Anterior cingulate cortex (tissue), 58 donors: Measurements from ENCODE around the gene SRD5A1.
A peak's percentile ranks its signal among the peaks of the same experiment; 100 is the strongest.

Source experiments
- DNase-seq, 58 donors: peaks; one replicate each; lab custom pipeline; 2025; lab: John Stamatoyannopoulos, UW

The SRD5A1 gene

GRCh38 chr5:6632888-6633468, at the start of gene SRD5A1, which contains the start of gene NSUN2:
Gene SRD5A1, plus strand, starts transcription at chr5:6633440. Its CDS starts 137 bp downstream, at chr5:6633577.
Gene NSUN2, minus strand, starts transcription at chr5:6633044. Its CDS starts 65 bp downstream, at chr5:6632979.
- DNase-seq = peak; percentile 48 to 99 (median 92)

GRCh38 chr5:6584101-6584645, 49.1 kb upstream of the SRD5A1 start:
- no peak for DNase-seq

- DNase-seq = no peak
Observed at GRCh38 chr5:6584727-6585126, 48.5 kb upstream of the SRD5A1 start.

DNA sequence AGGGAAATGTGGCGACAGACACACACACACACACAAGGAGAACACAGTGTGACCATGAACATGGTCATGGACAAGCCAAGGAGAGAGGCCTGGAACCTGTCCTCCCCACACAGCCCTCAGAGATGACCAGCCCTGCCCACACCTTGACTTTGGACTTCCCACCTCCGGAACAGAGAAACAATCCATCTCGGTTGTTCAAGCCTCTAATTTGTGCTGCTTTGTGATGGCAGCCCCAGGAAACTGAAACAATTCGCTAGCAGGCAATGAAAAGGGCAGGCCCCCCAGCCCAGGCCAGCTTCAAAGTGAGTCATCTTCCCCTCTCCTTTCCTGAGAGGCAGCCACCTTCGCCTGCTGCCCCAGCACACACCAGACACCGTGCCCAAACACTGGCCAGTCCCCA, 48.1 kb upstream of the SRD5A1 start:
- no peak for DNase-seq

GRCh38 chr5:6585939-6586646, 47.1 kb upstream of the SRD5A1 start:
- DNase-seq = no peak

DNA sequence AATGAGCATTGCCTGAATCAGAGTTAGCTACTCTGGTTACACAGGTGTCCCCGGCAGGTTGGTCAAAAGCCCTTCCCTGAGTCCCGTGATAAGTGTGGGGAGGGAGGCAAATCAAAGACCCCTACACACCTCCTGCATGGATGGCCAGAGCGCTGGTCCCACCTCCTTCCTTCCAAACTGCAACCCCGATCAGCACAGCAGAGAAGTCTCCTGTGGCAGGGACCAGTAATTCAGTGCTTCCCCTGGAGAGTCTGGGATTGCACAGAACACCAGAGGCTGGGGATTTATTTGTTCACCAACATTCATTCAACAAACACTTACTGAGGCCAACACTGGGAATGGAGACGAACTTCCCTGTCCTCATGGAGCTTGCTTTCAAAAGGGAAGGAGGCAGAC, 46.6 kb upstream of the SRD5A1 start:
- DNase-seq = no peak

GRCh38 chr5:6587171-6587570, 46.1 kb upstream of the SRD5A1 start:
- DNase-seq = no peak

- no peak for DNase-seq
Observed at GRCh38 chr5:6590581-6590980, 42.7 kb upstream of the SRD5A1 start.

- no peak for DNase-seq
Observed at GRCh38 chr5:6591671-6592288, 41.5 kb upstream of the SRD5A1 start.

DNA sequence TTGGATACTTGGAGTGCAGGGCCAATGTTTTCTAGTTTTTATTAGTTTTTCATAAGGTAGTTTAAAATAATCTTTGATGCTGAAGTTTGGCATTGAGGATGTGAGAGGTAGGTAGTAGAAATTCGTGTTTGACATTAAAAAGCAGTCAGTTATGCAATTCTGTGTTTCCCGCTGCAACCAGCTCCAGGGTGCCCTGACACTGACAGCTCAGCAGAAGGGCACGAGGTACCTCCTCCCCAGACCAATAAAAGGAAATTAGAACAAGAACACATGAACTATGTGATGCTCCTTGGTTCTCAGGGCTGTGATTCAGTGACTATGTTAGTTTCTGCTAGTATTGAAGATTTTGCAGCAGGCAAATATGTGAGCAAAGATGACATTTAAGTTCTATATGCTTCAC, 40.6 kb upstream of the SRD5A1 start:
- no peak for DNase-seq

DNA sequence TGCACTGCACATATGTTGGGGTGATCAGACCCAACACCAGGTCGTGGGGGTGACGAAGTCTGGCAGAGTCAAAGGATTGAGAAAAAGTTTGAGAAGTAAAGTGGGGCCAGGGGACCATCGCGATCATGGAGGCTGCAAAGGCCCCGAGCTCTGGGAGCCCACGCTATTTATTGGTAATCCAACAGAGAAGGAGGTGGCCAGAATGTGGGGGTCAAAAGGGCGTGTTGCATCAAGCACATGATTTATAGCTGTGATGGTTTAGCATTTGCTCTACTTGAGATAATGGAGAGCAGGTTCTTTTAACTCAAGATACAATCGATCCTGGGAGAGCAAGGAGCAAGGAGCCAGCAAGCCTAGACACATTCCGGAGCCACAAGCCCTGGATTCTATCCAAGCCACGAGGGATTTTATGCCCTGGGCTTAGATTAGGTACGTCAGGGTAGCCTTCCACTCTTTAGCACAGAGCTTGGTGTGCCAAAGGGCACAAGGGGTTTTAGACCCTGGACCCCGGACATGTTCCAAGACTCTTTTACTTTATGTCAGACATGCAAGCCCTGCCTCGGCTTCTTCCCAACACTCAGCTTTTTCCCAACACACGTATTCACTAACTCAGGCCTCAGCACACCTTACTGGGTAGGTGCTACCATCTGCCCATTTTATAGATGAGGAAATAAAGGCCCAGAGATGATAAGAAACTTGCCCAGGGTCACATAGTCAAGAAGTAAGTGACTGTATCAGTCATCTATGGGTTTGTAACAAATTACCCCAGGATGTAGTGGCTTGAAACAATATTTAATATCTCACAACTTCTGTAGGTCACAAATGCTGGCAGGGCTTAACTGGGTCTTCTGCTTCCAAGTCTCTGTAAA, 39.9 kb upstream of the SRD5A1 start:
- no peak for DNase-seq

GRCh38 chr5:6594066-6594465, 39.2 kb upstream of the SRD5A1 start:
- no peak for DNase-seq

DNA sequence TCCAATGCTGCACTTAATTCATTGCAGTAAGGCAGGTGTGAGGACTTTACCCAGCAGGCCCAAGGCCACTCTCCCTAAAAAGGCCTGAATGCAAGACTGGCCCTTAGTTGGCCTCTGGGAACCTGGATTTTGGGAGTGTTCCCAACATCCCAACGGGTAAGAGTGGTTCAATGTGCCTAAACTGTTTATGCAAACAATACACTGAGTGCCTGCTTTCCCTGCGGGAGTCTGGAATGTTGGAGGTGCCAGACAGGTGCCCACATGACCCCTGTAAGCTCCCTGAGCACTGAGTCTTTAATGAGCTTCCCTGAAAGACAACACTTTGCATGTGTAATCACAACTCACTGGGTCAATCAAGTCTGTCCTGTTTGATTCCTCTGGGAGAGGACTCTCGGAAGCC, 37.8 kb upstream of the SRD5A1 start:
- DNase-seq = no peak

DNA sequence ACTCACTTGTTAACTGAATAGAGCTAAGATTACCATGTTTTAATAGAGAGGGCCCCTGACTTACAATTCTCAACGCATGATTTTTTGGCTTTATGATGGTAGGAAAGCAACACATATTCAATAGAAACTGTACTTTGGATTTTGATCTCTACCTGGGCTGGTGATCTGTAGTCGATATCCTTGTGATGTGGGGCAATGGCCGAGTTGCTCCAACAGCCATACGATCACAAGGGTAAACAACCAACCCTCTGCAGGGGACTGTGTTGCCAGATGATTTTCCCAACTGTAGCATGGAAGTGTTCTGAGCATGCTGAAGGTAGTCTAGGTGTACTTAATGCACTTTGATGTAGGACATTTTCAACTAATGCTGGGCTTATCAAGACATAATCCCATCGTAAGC, 36.9 kb upstream of the SRD5A1 start:
- DNase-seq = no peak

DNA sequence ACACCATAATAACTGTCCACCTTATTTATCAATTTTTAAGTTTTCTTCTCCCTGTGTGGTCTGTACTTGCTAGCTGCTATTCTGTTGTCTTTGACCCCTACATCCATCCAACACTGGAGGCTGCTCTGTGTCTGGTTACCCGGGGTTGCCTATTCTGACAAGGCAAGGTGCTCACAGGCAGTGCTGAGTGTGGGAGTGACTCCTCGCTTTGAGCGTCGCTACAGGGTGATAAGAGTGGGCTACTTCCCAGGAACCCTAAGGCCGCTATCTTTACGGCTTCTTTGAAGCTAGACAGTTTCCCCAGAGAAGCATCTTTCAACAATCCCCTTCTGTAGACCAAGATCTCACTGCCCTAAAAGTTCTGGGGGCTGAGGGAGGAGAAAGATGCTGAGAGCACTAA, 35.7 kb upstream of the SRD5A1 start:
- DNase-seq = no peak

- peak in 2 of 58 donors; percentile 9 to 21 for DNase-seq
Observed at GRCh38 chr5:6598351-6598900, 34.8 kb upstream of the SRD5A1 start.

GRCh38 chr5:6599739-6600138, 33.5 kb upstream of the SRD5A1 start:
- DNase-seq = no peak

DNA sequence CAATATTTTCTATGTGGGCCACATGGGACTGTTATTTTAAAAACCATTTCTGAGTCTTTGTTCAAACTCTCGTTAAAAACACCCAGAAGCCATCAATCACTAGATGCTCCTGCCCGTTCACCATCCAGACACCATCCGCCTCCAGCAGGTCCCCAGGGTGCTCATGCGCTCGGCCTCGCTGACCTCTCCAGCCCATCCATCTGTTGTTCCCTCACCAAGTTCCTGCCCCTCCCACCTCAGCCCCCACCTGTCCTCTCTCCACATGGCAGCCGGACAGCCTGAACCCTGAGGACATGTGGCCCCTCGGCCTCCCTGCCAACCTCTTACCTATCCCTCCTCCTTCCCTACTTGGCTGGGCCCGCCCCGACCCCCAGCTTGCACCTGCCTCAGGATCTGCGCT, 32.0 kb upstream of the SRD5A1 start:
- DNase-seq = no peak

- DNase-seq = no peak
Observed at GRCh38 chr5:6601816-6602215, 31.4 kb upstream of the SRD5A1 start.

GRCh38 chr5:6602441-6602840, 30.8 kb upstream of the SRD5A1 start:
- DNase-seq = no peak
